Erythroblast (primary cell): ENCODE data around the gene SLC40A1.

ENCODE experiments used
- DNase-seq, 2 experiments: peaks; one replicate each; lab custom pipeline; 2025; lab: John Stamatoyannopoulos, UW
- GATA1 ChIP-seq: IDR thresholded peaks from 2 replicates; pipeline ENCODE4 v1.6.1; 2011; ENCODE audit warnings: low read depth, mild to moderate bottlenecking, control low read depth, low read length, moderate library complexity
- POLR2A ChIP-seq: IDR thresholded peaks from 2 replicates; pipeline ENCODE4 v1.6.1; 2011; ENCODE audit warnings: mild to moderate bottlenecking, low read length

Gene SLC40A1

DNA sequence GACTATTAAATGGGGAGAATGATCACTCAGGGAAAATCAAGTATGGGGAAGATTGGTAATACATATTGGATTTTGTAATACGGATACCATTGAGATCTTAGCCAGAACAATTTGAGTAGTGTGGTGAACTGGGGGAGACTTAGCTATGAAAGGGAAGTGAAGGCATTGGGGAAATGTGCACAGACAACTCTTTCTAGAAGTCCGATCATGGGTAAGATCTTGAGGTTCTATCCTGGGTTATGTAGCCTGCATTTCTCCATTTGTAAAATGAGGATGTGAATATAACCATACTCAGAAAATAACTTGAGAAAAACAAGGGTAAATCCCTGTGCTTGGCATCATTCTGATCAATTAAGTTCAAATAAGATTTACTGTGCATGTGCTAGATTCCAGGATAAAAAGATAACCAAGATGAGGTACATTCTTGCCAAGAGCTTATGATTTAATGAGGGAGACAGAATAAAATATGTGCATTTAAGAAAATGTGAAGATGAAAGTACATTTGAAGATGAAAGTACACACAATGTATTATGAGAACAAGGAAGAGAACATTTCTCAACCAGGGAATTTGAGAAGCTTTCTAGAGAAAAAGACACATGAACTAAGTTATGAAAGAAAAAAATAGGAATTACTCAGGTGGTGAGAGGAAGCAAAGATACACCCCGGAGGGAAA, 49.5 kb downstream of the SLC40A1 start:
- no peak for DNase-seq
- no peak for TF ChIP-seq POLR2A
- no peak for TF ChIP-seq GATA1

DNA sequence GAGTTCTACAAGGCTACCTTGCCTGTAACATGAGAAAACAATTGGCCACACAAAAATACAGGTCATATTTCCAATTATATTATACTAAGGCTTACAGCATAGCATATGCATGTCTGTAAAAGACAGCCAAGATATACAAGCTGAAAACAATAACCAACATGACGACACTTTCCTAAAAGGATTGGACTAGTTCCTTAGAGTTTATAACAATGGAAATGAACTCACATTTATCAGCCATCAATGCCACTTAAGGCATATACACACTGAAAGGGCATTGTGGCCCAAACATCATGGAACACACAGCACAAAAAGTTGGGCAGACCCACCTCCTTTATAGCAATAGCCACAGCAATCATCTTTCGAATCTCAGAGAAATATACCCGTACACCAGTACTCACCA, 52.0 kb downstream of the SLC40A1 start:
- no peak for TF ChIP-seq GATA1

DNA sequence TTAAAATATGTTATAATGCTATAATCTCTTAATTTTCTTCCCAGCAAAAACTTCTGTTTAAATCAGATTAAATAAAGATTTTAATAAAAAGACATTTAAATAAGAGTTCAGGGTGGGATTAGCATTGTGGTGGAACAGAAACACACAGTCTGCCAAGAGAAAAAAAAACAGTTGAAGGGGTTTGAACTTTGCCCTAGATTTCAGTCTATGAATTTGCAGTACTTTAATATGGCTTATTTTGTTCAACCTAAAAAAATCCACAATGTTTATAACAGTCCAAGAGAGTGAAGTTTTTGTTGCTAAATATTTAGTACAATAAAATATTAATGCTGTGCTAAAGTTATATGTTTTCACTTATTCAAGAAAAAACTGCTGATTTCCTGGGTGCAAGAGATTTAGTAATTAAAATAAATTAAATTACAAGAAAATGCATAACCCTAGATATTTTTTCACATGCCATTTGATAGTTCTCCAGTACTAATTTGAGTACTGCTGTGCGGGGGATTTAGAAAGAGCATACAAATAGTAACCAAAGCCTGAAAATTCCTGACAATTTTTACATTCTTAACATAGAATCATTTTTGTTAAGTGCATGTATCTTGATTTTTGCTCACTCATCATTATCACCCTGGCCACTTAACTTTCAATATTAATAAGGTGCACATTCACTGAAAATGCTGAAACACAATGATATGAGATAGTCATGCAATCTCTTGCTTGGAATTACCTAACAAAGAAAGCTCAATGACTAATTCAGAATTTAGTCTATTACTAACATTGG, 52.6 kb downstream of the SLC40A1 start:
- DNase-seq: no peak
- no peak for TF ChIP-seq POLR2A
- no peak for TF ChIP-seq GATA1

More for the DNA sequence above, 52.0 kb downstream of the SLC40A1 start:
- DNase-seq: no peak

DNA sequence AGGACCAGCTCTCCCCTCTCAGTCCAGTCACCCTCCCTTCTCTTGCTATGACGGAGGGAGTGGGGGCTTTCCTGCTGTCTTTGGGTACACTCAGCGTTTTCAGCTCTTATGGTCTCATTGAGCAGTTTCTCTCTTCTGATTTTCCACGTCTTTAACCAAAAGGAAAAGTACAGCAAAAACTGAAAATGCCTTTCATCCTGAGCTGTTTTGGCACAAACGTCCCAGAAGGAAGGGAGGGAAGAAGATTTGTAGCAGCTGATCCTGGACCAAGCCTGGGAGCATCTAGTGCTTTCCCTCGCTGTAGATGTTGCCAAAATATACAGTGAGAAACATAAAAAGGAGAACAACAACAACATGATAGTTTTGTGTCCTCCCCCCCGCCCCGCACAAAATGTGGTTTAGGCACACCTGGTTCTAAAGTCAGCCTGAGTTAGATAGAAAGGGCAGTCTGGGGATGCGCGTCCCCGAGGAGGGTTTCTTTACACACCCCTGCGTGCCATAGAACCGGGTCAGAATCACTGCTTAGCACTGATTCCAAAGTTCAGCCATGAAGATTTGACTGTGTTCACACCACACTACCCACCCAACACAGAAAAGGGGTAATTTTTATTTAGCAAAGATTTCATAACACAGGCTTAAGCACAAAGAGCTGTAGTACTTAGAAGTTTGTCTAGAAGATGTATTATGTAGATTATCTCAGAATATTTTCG, 53.4 kb downstream of the SLC40A1 start:
- DNase-seq: no peak
- TF ChIP-seq GATA1 (no peak), POLR2A (no peak)

DNA sequence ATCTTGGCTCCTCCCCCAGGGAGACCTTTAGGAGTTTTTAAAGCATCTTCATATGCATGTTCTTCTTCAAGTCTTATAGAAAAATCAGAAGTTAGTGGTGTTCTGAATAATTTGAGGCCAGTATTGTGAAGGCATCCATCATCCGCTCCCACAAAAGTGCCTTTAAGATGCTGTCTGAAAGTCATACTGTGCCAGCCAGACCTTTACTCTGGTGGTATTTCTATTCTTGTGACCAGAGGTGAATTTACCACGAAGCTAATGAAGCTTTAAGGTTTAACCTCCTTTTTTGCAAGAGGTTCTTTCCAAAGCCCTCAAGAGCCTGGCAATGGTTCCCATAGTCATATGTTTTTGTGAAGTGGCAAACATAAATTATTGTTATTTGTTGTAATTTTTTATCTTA, 54.3 kb downstream of the SLC40A1 start:
- no peak for DNase-seq
- TF ChIP-seq POLR2A: no peak
- no peak for TF ChIP-seq GATA1

DNA sequence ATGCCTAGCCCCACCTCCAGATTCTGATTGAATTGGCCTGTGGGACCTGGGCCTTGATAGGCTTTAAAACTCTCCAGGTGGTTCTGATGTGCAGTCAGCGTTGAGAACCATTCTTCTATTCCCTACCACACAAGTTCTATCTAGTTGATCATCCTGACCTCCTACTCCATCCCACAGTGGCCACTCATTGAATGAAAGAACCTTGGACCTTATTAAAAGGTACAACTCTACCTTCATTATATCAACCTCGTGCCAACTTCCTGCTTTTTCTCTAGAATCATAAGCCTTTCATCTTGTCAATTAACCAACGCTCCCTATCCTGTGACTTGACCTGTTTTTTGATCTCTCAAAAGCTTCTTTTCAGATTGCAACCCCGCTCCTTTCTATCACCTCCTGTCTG, 55.8 kb downstream of the SLC40A1 start:
- no peak for DNase-seq

DNA sequence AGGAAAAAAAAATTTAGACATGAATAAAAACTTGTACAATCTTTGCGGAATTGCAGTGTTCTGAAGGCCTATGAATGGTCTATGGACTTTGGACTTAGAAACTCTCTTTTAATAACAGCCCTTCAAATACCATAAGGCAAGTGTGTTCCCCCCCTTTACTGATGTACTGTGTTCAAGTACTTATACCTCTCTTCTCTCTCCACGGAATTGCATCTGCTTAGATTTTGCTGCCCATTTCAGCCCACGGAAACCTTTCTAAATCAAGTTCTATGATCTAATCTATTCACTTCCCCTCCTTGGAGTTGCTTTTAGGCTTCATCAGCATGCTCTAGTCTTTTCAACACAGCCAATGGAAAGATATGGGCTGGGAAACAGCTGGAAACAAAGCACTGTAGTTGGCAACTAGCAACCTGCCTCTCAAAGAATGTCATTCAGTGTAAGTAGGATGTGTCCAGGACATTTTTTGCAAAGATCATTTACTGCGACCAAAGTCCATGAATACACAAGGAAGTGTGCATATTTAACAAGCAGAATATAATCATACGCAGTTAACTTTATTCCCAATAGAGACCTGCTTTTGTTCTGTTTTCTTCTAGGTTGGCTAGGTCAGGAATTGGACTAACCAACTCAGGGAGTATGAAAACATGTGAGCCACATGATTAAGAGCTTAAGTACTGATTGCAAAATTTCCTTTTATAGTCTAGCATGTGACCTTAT, 58.0 kb downstream of the SLC40A1 start:
- DNase-seq: no peak
- TF ChIP-seq POLR2A: no peak
- no peak for TF ChIP-seq GATA1

More for the DNA sequence above, 55.8 kb downstream of the SLC40A1 start:
- no peak for TF ChIP-seq POLR2A
- TF ChIP-seq GATA1: no peak

DNA sequence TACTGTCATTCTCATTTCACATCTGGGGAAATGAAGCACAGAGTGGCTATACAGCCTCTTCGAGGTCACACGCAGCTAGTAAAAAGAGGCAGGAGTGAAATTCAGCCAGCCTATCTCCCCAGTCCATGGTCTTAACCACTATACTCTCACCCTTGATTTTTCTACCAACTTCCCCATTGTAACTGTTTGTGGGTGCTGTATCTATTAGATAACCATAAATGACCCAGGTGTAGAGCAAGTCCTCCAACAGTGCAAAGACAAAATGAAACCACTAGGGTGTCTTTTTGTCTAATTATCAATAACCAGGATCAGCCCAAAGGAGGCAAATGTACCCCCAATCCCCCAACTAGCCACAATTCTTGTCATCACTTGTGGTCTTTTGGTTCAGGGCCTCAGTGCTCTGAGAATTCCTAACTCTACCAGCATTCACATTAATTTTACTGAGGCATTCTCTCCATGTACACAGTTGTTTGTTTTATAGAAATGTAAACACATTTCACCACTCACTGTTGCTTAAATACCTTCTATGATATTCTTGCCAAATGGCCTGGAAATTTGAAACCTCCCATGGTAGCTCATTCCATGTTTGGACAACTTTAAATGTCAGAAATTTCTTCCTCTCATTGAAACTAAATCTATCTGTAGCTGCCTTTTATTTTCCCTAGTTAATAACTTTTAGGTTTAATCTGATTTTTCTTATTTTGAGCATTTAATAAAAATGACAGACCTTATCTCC, 58.7 kb downstream of the SLC40A1 start:
- TF ChIP-seq POLR2A (no peak), GATA1 (no peak)
- peak; percentile 14 to 55 for DNase-seq

DNA sequence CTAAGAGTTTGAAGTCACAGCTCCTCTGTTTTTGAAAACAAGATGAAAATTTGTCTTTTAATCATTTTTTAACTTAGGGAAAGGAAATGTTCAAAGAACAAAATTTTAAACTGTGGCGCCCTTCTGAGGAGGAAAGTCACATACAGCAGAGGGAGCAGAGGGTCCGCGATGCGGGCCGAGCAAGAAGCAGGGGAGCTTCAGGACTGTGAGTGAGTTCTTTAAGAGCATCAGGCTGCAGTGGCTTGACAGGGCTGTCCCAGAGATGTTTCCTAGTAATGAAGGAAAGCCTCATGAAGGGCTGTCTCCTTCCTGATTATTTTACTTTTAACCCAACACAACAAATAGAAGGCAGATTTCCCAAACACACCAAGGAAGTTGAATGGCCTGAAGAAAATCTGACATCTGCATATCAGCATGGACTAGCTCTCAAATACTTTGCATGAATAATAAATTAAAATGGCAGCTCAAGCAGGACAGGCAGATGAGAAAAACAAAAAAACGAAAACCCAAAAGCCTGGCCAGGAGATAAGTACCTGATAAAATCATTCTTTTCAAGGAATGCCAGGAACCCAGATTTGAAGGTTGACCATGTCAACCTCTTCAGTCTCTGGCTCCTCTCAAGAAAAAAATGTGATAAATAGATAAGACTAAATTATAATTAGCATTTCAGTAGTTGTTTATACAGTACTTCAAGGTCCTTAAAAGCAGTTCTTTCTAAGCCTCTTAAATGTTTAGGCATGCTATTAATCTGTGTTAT, 60.8 kb downstream of the SLC40A1 start:
- TF ChIP-seq POLR2A (no peak), GATA1 (no peak)
- no peak for DNase-seq

DNA sequence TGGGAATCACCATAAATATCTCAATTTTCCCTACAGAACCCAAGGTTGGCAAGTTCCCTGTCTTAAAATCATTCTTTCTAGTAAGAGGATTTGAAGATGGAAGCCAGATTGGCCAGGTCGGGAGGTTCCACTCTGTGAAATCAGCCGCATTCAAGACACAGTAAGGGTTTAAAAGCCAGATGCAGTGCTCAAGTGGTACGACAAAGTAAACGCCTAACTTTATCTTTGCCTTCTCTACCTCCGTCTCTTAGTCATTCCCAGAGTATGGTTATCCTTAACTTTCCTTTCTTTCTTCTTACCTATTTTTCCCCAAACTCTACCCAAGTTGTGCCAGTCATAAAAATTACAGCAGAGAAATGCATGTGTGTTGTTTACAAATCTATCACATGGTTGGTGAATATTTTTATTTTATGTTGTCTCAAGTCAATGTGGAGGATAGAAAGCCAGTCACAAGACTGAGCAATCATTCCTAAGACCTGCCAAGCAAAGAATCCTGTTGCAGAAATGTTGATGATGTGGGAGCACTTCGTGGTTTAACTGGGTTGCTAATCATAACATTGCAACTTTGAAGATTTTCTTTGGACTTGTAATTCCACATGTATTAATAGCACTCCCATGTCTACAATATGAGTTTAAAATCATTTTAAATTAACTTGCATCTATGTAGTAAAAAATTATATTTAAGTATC, 62.6 kb downstream of the SLC40A1 start:
- no peak for TF ChIP-seq POLR2A
- TF ChIP-seq GATA1: no peak
- no peak for DNase-seq

DNA sequence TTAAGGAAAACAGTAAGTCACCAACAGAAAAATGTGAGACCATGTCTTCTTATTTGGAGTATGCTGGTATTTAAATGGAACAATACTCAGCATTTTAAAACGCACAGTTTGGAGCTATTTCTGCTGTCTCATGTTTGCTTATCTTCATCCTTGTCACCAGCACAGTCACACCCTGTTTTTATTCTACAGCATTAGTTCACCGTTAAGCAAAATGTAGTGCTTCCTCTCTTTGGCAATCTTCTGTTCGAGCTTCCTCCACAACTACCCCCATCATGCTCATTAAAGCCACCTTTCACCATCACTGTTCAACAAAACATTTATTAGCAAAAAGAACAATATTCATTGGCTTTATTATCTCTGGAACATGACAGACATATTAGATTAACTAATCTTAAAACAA, 64.0 kb downstream of the SLC40A1 start:
- DNase-seq: peak; percentile 75 to 82
- TF ChIP-seq GATA1 (peak; percentile 39), POLR2A (no peak)

DNA sequence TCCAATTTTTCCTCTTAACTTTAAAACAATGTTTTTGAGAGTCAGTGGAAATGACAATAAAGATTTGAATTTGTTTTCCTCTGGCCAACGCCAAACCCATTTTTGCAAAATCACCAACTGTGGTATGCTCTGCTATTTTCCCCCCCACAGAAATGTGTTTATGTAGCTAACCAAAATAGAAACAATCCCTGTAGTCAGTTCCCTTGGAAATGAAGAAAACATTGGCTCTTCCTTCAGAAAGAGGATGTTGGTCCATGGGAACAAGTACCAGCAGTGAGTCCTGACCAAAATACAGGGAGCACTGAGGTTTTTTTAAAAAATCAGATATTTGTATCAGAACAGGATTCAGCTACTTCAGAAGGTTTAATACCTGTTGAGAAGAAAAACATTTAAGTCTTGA, 65.3 kb downstream of the SLC40A1 start:
- TF ChIP-seq POLR2A (no peak), GATA1 (no peak)
- DNase-seq: no peak
